ENCODE measurements around the gene TTC39A. TPM values are rescaled to one million over a fixed set of nuclear protein-coding genes. Genes with fewer than 3 reads are reported as not detected.

The TTC39A gene
- total RNA-seq, 1 donor from 2014 or later = 1.4 TPM

- peaks cover 20% of the 10 kb centered on the region for H3K4me1 ChIP-seq (ENCODE audit: insufficient read depth, low read length)
- DNase-seq (ENCODE audit: low read depth) (no peak), FAIRE-seq (no peak)
- Mint-ChIP-seq H3K9me3 (ENCODE audit: unreplicated experiment) (peaks cover 3% of the 10 kb centered on the region), H3K27ac (ENCODE audit: unreplicated experiment) (no peak overlapping the region), H3K36me3 (ENCODE audit: low read depth, unreplicated experiment) (no peaks in the 10 kb centered on the region), H3K4me3 (ENCODE audit: unreplicated experiment) (no peak overlapping the region), H3K27me3 (ENCODE audit: low read depth, unreplicated experiment) (peaks cover 20% of the 10 kb centered on the region), H3K4me1 (ENCODE audit: low read depth, unreplicated experiment) (peaks cover 22% of the 10 kb centered on the region)
- no peak overlapping the region for H3K27ac ChIP-seq (ENCODE audit: low read depth, low read length)
- H3K4me2 ChIP-seq (ENCODE audit: low read length) = no peak overlapping the region
- H3K79me2 ChIP-seq (ENCODE audit: insufficient read depth, low read length) = no peaks in the 10 kb centered on the region
- no peaks in the 10 kb centered on the region for H4K20me1 ChIP-seq (ENCODE audit: insufficient read depth, low read length)
- H2AFZ ChIP-seq (ENCODE audit: low read depth, low read length) = no peak overlapping the region
- H3K4me3 ChIP-seq (ENCODE audit: insufficient read depth, low read depth, low read length) = no peak overlapping the region
- H3K9ac ChIP-seq (ENCODE audit: low read length) = no peak overlapping the region
- H3K27me3 ChIP-seq (ENCODE audit: insufficient read depth, low read length) = no peaks in the 10 kb centered on the region
- H3K9me3 ChIP-seq (ENCODE audit: insufficient read depth, low read depth, low read length) = no peaks in the 10 kb centered on the region
- TF ChIP-seq CTCF (IDR thresholded peaks at IDR 0.05; ENCODE audit: insufficient read depth, low read depth, low read length) = no peak
- TF ChIP-seq EZH2 (IDR thresholded peaks at IDR 0.05; ENCODE audit: insufficient read depth, low read length) = no peak
- H3K36me3 ChIP-seq (ENCODE audit: insufficient read depth, low read length) = no peaks in the 10 kb centered on the region
Observed at GRCh38 chr1:51326839-51327238, 3.5 kb downstream of the TTC39A start.

GRCh38 chr1:51325878-51326755 is 4.2 kb downstream of the TTC39A start:
- Histone ChIP-seq H3K4me1 (ENCODE audit: insufficient read depth, low read length) (peaks cover 18% of the 10 kb centered on the region), H3K9me3 (ENCODE audit: insufficient read depth, low read depth, low read length) (no peaks in the 10 kb centered on the region), H3K4me3 (ENCODE audit: insufficient read depth, low read depth, low read length) (no peak overlapping the region), H3K27ac (ENCODE audit: low read depth, low read length) (no peak overlapping the region), H3K79me2 (ENCODE audit: insufficient read depth, low read length) (no peaks in the 10 kb centered on the region), H3K4me2 (ENCODE audit: low read length) (no peak overlapping the region), H3K36me3 (ENCODE audit: insufficient read depth, low read length) (no peaks in the 10 kb centered on the region), H3K27me3 (ENCODE audit: insufficient read depth, low read length) (no peaks in the 10 kb centered on the region), H4K20me1 (ENCODE audit: insufficient read depth, low read length) (no peaks in the 10 kb centered on the region), H2AFZ (ENCODE audit: low read depth, low read length) (no peak overlapping the region), H3K9ac (ENCODE audit: low read length) (no peak overlapping the region)
- TF ChIP-seq EZH2 (IDR thresholded peaks at IDR 0.05; ENCODE audit: insufficient read depth, low read length) (no peak), CTCF (IDR thresholded peaks at IDR 0.05; ENCODE audit: insufficient read depth, low read depth, low read length) (no peak)
- Mint-ChIP-seq H3K36me3 (ENCODE audit: low read depth, unreplicated experiment) (no peaks in the 10 kb centered on the region), H3K9me3 (ENCODE audit: unreplicated experiment) (peaks cover 3% of the 10 kb centered on the region), H3K27me3 (ENCODE audit: low read depth, unreplicated experiment) (peaks cover 18% of the 10 kb centered on the region), H3K27ac (ENCODE audit: unreplicated experiment) (no peak overlapping the region), H3K4me3 (ENCODE audit: unreplicated experiment) (no peak overlapping the region), H3K4me1 (ENCODE audit: low read depth, unreplicated experiment) (peaks cover 15% of the 10 kb centered on the region)
- DNase-seq (ENCODE audit: low read depth) (no peak), FAIRE-seq (no peak)

- FAIRE-seq = no peak
- H3K27ac Mint-ChIP-seq (ENCODE audit: unreplicated experiment) = no peak overlapping the region
- H3K27ac ChIP-seq (ENCODE audit: low read depth, low read length) = no peak overlapping the region
Observed at GRCh38 chr1:51325391-51325790, 5.0 kb downstream of the TTC39A start.

More at GRCh38 chr1:51325391-51325790, 5.0 kb downstream of the TTC39A start:
- no peaks in the 10 kb centered on the region for H4K20me1 ChIP-seq (ENCODE audit: insufficient read depth, low read length)
- H3K9ac ChIP-seq (ENCODE audit: low read length) = no peak overlapping the region
- no peaks in the 10 kb centered on the region for H3K36me3 ChIP-seq (ENCODE audit: insufficient read depth, low read length)
- H3K4me3 Mint-ChIP-seq (ENCODE audit: unreplicated experiment) = no peak overlapping the region
- H3K4me3 ChIP-seq (ENCODE audit: insufficient read depth, low read depth, low read length) = no peak overlapping the region
- no peak overlapping the region for H3K4me2 ChIP-seq (ENCODE audit: low read length)
- peaks cover 11% of the 10 kb centered on the region for H3K4me1 ChIP-seq (ENCODE audit: insufficient read depth, low read length)
- no peaks in the 10 kb centered on the region for H3K27me3 ChIP-seq (ENCODE audit: insufficient read depth, low read length)
- H3K79me2 ChIP-seq (ENCODE audit: insufficient read depth, low read length) = no peaks in the 10 kb centered on the region
- no peak for DNase-seq (ENCODE audit: low read depth)
- H2AFZ ChIP-seq (ENCODE audit: low read depth, low read length) = no peak overlapping the region
- TF ChIP-seq EZH2 (IDR thresholded peaks at IDR 0.05; ENCODE audit: insufficient read depth, low read length) = no peak
- TF ChIP-seq CTCF (IDR thresholded peaks at IDR 0.05; ENCODE audit: insufficient read depth, low read depth, low read length) = no peak
- H3K36me3 Mint-ChIP-seq (ENCODE audit: low read depth, unreplicated experiment) = no peaks in the 10 kb centered on the region
- H3K4me1 Mint-ChIP-seq (ENCODE audit: low read depth, unreplicated experiment) = peaks cover 10% of the 10 kb centered on the region
- peaks cover 3% of the 10 kb centered on the region for H3K9me3 Mint-ChIP-seq (ENCODE audit: unreplicated experiment)
- no peaks in the 10 kb centered on the region for H3K9me3 ChIP-seq (ENCODE audit: insufficient read depth, low read depth, low read length)
- H3K27me3 Mint-ChIP-seq (ENCODE audit: low read depth, unreplicated experiment) = peaks cover 13% of the 10 kb centered on the region
